ENCODE measurements around the gene KLHL1.

DNA sequence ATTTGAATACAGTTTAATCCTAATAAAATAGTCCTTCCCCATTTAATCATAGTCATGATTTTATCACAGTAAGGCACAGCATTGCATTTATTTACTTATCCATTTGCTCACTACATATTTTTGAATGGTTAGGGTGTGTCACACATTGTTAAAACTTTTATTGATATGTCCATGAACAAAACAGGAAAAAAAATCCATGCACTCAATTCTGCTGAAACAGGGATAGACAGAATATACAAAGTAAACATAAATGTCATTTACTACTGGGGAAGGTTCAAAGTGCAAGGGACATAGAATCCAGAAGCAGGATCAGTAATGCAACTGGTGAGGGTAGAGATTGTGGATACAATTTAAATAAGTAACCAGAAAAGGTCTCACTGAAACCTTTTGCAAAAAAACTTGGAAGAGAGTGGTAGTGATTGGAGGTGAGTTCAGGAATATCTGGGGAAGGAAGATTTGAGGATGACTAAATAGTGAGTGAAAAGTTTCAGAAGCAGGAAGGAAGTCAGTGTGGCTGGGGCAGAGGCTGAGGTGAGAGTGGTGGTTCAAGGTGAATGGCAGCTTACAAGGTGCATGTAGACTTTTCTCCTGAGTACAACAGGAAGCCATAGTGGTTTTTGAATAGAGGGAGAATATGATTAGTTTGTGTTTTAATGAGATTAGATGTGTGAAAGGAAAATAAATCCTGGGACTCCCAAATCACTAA lies 387.8 kb downstream of the KLHL1 start:
- TF ChIP-seq, protein P1, sequence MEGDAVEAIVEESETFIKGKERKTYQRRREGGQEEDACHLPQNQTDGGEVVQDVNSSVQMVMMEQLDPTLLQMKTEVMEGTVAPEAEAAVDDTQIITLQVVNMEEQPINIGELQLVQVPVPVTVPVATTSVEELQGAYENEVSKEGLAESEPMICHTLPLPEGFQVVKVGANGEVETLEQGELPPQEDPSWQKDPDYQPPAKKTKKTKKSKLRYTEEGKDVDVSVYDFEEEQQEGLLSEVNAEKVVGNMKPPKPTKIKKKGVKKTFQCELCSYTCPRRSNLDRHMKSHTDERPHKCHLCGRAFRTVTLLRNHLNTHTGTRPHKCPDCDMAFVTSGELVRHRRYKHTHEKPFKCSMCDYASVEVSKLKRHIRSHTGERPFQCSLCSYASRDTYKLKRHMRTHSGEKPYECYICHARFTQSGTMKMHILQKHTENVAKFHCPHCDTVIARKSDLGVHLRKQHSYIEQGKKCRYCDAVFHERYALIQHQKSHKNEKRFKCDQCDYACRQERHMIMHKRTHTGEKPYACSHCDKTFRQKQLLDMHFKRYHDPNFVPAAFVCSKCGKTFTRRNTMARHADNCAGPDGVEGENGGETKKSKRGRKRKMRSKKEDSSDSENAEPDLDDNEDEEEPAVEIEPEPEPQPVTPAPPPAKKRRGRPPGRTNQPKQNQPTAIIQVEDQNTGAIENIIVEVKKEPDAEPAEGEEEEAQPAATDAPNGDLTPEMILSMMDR (conservative IDR thresholded peaks at IDR 0.05; ENCODE audit: low read length) = no peak
- TF ChIP-seq EZH2phosphoT487 (IDR thresholded peaks at IDR 0.05; ENCODE audit: borderline replicate concordance) = no peak

All from Loucy (cell line).